HG03457 (cell line): Measurements from ENCODE around the gene ZNF609.

ENCODE experiments used
- ATAC-seq: cut with Tn5 transposase; IDR thresholded peaks from one replicate; pipeline ENCODE4 v1.9.1; 2021; ENCODE audit warnings: moderate number of reproducible peaks; ENCODE audit not compliant: unreplicated experiment

The ZNF609 gene

GRCh38 chr15:64717130-64717529 lies 256.8 kb downstream of the ZNF609 start:
- ATAC-seq = no peak

GRCh38 chr15:64717735-64718495 lies 257.5 kb downstream of the ZNF609 start:
- ATAC-seq = no peak

- no peak for ATAC-seq
Observed at GRCh38 chr15:64720188-64720587, 259.8 kb downstream of the ZNF609 start.

- no peak for ATAC-seq
Observed at GRCh38 chr15:64730151-64730550, 269.8 kb downstream of the ZNF609 start.

GRCh38 chr15:64731012-64731804 lies 270.8 kb downstream of the ZNF609 start:
- no peak for ATAC-seq

GRCh38 chr15:64731805-64732151 lies 271.4 kb downstream of the ZNF609 start:
- no peak for ATAC-seq

GRCh38 chr15:64732156-64732860 lies 271.9 kb downstream of the ZNF609 start:
- ATAC-seq = no peak
